GM18526 (cell line): Measurements from ENCODE around the gene TRIM65.

Experiments used
- POLR2A ChIP-seq: IDR thresholded peaks from 3 replicates; pipeline ENCODE4 v1.6.1; 2011; ENCODE audit not compliant: insufficient read length; ENCODE audit errors: extremely low read depth

Gene TRIM65

DNA sequence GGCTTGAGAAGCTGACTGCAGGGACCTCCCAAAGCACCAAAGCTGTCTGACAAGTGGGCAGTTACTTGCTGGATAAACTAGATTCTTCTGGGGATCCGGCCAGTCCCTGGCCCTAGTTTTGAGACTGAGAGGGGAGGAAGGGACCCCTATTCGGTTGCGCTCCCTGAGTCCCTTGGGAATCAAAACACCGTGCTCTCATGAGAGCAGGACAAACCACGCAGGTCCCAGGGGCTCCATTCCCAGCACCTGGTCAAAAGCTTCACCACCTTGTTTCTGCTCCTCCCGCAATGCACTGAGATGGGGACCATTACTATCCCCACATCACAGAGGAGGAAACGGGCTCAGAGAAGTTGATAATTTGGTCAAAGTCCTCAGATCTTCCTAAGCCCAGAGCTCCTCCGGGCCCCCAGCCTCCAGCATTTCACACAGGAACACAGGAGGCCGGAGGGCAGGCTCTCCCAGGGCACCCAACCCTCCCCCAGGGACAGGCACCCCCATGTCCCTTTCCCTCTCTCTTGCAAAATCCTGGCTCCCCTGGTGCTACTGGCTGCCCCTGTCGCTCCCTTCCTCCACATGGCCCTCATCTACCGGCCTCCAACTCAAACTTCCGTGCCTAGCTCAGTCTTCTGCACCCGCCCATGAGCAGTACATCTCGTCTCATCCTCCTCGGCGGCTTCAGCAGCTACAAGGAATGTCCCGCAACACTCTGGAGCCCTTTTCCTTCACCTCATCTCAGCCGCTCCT, 3.3 kb downstream of the TRIM65 start:
- TF ChIP-seq POLR2A = no peak

DNA sequence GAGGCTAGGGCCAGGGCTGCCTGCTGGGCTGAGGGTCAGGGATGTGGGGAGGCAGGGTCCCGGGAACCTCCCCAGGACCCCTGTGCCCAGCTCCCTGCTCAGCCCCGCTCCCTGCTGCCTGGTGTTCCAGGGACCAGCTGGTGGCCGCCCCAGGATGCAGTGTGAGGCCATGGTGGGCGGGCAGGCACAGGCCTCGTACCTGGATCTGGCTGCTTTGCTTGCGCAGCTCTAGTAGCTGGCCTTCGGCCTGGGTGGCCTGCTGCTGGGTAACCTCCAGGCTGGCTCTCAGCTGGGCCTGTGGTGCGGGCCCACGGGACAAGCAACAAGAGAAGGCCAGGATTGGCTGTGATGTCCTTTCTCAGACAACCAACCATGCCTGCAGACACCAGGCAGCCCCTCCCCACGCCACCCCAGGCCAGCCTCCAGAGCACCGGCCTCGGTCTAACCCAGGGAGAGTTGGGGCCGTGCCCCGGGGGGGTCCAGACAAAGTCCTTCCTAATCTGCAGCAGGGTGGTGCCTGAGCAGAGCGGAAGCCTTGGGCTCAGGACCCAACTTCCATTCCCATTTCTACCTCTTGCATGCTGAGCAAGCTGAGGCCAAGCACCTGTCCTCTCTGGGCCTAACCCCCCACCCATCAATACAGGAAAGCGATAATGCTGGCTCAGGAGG, 4.1 kb downstream of the TRIM65 start:
- TF ChIP-seq POLR2A = no peak

DNA sequence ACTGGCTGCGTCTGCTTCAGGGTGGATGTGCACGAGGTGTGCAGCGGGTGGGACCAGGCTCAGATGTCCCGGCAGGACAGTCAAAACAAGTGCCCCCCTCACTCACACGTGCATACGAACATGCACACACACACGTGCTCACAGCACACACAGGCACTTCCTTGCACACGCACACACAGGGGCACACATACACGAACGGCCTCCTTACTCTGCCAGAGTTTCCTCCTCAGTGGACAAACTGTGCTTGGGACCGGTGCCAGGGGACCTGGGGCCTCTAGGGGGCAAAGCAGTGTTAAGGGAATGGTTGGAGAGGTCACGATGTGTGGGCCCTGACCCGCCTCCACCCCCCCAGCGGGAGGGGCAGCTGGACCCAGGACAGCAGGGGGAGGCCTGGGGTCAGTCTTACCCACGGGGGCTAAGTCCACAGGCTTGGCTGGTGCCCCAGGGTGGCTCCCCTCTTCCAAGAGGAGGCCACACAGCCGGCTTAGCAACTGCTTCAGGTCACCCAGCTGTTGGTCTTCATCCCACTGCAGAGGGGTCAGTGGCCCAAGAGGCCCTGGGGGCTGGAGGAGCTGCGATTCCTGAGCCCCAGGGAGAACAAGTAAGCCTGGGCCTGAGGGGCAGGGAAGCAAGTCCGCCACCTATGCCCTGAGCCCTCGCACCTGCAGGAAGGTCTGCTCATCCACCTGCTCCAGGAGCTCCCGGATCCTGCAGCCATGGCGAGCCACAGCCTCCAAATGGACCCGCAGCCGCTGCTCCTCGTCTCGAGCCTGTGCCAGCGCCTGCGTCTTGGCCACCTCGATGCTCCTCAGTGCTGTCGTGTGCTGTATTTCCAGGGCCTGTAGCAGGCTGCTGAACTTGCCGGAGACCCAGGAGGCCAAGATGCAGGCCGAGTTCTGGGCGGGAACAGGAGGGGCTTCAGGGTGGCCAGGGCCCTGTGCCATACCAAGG, 4.9 kb downstream of the TRIM65 start:
- TF ChIP-seq POLR2A = no peak

DNA sequence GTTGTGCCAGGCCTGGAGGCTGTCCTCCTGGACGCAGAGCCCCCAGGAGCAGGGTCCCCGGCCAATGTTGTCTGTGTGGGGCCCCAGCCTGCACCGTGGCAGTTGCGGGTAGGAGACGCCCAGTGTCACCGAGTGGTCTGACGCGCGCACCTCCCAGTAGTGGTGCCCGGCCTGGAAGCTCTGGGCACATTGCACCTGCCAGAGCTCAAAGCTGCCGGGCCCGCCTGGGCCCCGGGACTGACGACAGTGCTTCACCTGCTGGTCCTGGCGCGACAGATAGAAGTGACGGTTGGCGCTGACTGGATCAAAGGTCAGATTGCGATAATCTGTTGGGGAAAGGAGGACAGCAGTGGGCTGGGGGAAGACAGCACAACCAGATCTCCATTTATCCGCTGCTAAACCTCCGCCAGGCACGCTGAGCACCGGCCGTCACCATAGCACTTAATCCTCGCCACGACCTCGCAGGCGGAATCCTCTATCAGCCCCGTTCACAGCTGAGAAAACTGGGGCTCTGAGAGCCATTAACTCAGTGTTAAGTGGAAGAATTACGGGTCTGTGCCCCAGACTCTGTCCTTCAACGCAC, 5.6 kb downstream of the TRIM65 start:
- no peak for TF ChIP-seq POLR2A

DNA sequence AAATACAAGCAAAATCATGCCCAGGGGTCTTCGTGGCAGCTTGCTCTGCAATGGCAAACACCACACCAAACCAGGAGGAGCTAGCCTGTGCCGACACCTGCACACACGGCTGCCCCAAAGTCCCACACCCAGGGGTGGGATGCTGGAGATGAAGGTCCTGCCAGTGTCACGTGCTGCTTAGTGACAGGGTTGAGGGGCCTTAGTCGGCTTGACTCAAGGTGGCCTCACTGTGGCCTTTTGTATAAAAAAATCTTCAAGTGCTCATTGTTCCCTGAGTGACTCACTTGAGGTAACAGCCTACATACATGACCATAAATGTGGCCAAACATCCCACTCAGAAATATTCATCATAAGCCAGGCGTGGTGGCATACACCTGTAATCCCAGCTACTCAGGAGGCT, 7.3 kb downstream of the TRIM65 start:
- TF ChIP-seq POLR2A = no peak

DNA sequence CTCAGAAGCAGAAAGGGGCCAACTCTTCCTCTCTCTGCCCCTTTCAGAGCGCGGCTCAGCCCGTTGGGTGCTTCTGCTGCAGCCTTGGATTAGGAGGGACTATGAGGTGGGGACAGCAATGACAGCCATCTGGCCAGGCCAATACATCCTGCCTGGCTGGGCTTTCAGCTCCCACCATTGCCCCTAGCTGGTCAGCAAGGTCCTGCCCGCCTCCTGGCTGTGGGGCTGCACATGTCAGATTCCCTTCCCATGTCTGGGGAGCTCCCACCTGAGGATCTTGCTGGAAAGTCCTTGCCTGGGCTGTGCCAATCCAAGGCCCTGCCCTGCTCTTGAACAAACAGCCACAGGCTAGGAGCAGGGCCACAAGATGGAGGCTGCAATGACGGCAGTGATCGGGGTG, 8.3 kb downstream of the TRIM65 start:
- TF ChIP-seq POLR2A = no peak

DNA sequence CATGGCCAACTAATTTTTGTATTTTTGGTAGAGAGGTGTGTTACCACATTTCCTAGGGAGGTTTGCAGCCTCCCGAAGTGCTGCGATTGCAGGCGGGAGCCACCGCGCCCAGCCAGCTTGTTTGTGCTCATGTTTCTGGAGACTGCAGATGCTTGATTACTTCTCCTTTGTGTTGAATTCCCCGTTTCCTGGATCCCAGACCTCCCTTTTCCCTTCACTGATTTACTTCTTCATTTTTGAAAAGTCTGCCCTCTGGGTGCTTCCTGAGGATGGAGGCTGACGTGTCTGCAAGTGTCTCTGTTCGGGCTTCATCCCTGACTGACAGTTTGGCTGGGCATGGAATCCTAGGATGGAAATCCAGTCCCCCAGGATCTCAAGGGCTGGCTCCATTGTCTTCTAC, 11.3 kb downstream of the TRIM65 start:
- no peak for TF ChIP-seq POLR2A

DNA sequence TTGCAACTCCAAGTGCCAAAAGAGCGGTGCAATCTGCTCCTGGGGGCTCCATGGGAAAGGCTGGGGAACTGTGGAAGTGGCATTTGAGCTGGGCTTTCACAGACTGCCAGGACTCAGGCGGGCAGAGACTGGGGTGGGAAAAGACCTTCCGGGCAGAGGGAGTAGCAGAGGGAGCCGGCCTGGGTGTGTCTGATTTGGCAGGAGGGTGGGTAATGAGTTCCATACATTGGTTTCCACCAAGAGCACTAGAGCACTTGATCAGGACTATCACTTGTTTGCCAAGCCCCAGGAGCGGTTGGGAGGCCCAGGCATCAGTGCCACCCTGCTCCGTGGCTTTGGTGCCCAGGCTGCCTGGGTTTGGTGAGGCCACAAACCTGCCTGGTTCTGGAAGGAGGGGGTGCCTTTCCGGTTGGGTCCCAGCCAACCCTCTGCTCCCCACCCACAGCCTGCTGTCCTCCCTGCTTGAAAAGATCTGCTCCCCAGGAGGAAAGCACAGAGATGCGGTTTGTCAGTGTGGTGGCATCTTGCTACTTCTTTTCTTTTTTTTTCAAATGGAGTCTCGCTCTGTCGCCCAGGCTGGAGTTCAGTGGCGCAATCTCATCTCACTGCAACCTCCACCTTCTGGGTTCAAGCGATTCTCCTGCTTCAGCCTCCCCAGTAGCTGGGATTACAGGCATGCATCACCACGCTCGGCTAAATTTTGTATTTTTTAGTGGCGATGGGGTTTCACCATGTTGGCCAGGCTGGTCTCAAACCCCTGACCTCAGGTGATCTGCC, 14.9 kb downstream of the TRIM65 start:
- no peak for TF ChIP-seq POLR2A

DNA sequence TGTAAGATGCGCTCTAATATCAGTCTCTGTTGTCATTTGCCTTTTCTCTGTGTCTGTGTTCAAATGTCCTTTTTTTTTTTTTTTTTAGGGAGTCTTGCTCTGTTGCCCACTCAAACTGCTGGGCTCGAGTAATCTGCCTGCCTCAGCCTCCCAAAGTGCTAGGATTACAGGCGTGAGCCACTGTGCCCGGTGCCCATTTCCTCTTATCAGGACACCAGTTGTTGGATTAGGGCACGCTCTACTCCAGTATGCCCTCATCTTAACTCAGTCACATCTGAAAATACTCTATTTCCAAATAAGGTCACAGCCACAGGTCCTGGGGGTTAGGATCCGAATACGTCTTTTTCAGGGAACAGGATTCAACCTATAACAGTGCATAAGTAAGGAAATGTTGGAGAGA, 16.5 kb downstream of the TRIM65 start:
- TF ChIP-seq POLR2A = no peak

DNA sequence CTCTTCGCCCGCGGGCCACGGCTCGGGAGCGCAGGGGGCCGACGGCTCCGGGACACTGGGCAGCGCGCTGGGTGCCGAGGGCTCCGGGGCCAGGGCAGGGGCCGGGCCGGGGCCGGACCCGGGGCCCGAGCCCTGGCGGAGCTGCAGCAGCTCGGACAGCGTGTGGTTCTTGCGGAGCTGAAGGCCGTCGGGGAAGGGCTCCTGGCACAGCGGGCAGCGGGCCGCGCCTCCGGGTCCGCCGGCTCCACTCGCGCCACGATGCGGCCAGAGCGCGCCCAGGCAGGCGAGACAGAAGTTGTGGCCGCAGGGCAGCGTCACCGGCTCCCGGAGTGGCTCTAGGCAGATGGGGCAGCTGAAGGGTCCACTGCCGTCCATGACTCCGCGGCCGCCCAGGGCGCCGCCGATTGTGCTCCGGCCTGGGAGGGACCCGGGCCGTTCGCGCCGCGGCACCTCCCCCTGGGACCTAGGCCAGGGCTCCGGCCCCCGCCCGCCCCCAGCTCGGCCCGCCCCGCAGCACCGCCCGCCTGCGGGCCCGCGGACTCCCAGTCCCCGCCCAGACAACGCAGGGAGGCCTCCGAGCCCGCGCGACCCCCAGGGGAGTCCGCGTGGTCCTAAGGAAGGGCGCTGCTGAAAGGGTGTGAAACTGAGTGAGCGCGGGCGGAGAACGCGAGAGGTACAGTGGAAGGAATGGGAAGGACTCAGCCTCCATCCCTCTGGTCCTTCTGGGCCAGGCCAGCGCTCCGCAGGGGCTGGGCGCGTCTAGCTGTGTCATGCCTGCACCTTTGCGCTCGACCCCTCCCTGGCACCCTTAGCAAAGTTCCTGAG, 18.4 kb downstream of the TRIM65 start, which contains the start of gene TRIM47:
TSS of gene TRIM47 (minus strand) at position 408 of the 825 bp plus-strand sequence. CDS start at position 375, 33 bp downstream.
- no peak for TF ChIP-seq POLR2A

DNA sequence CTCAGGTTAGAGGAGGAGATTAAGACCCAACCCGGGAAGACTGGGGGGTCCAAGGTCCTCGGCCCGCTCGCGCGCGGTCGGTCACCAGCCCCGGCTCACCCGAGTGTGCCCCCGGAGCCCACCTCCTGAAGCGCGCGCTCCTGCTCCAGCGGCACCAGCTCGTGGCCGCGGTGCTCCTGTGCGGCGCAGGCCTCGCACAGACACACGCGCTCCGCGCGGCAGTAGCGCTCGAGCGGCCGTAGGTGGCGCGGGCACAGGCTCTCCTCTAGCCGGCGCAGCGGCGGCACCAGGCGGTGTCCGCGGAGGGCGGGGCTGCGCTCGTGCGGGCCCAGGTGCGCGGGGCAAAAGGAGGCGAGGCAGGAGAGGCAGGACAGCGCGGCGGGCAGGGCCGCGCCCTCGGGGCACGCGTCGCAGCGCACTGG, 19.0 kb downstream of the TRIM65 start:
- peak; percentile 14 for TF ChIP-seq POLR2A

DNA sequence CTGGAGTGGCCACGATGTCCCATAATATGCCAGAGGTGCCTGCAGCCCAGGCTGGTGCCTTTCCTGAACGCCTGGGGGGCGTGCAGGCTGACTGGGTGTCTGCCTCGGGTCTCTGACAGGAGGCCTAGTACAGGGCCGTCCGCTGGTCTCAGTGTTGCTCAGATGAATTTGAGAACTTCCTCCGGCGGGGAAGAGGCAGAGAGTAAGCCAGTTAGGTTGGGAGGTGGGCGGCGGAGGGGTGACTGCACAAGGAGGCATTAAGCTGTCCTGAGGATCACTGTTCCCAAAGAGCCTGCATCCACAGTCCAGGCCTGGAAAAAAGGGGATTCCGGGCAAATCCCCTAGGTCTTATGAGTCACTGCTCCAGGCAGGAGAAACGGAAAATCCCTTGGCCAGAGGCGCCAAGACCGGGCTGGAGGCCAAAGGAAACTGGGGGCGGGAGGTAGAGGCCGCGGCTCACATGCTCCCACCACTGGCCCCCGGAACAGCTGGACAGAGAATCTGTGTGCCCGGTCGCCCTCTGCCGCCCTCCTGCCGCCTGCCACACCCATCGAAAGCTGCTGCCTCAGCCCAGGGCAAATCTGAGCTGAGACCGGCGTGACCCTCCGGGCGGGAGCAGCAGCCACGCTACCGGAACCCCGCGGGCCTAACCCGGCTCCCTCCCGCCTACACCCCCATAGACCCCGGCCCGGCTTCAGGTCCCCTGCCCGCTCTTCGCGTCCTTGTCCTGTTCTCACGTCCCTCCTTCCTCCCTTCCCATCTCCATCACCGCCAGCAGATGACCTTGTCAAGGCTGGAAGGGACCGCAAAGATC, 19.6 kb downstream of the TRIM65 start:
- no peak for TF ChIP-seq POLR2A

DNA sequence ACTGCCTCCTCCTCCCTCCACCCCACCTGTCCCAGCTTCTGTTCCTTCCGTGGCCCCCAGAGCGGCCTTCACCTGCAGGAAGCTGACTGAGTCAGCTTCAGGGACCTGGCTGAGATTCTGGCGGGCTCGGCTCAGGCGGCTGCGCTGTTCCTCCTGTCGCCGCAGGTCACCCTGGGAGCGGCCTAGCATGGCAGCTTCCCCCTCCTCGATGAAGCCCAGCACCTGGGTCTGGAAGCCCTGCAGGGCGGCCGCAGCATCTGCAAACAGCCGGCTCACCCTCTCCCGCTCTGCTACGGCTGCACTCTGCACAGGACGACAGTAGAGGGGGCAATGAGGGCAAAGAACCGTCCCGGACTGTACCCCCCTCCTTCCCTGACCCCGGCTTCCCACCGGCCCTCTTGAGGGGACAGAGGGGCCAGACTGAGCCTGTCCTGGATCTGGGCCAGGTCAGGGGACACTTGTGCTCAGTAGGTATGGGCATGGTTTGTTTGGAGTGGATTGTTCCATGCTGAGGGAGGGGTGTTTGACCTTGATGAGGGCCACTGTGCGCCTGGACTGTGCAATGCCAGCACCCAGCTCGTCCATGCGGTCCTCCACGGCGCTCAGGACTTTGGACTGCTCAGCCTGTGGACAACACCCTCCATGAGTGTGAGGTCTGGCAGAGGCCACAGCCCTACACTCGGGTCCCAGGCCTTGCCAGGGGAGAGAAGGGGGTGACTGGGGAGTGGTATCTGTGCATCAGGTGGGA, 20.4 kb downstream of the TRIM65 start:
- TF ChIP-seq POLR2A = peak; percentile 23

DNA sequence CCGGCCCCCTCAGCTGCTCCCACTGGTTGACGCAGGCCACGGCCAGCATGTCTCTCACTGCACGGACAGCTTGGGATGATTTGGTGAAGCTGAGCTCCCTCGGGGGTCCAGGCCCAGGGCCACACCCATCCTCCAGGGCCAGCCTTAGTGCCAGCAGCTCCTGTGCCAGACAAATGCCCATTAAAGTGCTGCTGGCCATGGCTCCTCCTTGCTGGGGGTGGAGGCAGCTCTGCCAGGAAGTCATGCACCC, 20.9 kb downstream of the TRIM65 start:
- no peak for TF ChIP-seq POLR2A
